Mesendoderm (in vitro differentiated cells): ENCODE measurements around the gene DPM2.

ENCODE experiments used
- DNase-seq: peaks from one replicate; pipeline ENCODE4 v3.0.0; 2013
- H2AK5ac ChIP-seq: 2 replicates; pipeline ENCODE4 v1.6.1; 2013; ENCODE audit warnings: low read length, inconsistent platforms
- H2BK120ac ChIP-seq: 2 replicates; pipeline ENCODE4 v1.6.1; 2013; ENCODE audit warnings: low read depth, mild to moderate bottlenecking, low read length, moderate library complexity, mixed read lengths
- H2BK15ac ChIP-seq: replicated peaks from 2 replicates; pipeline ENCODE4 v1.6.1; 2013; ENCODE audit warnings: low read depth, mild to moderate bottlenecking, moderate library complexity
- H2BK5ac ChIP-seq: 2 replicates; pipeline ENCODE4 v1.6.1; 2013; ENCODE audit warnings: low read length, inconsistent platforms
- H3K18ac ChIP-seq: 2 replicates; pipeline ENCODE4 v1.6.1; 2013; ENCODE audit warnings: mild to moderate bottlenecking, low read length, mixed read lengths
- H3K23ac ChIP-seq: one replicate; pipeline ENCODE4 v1.6.1; 2013; ENCODE audit warnings: low read length
- H3K27ac ChIP-seq: 2 replicates; pipeline ENCODE4 v1.5.1; 2013; ENCODE audit warnings: low read depth, mild to moderate bottlenecking, inconsistent platforms, low read length, moderate library complexity
- H3K27me3 ChIP-seq: 2 replicates; pipeline ENCODE4 v1.6.1; 2013; ENCODE audit warnings: low read length, control low read depth, mild to moderate bottlenecking, inconsistent platforms; ENCODE audit not compliant: insufficient read depth, poor library complexity
- H3K36me3 ChIP-seq: 2 replicates; pipeline ENCODE4 v1.6.1; 2013; ENCODE audit warnings: low read length, inconsistent platforms; ENCODE audit not compliant: control insufficient read depth, insufficient read depth
- H3K4ac ChIP-seq: one replicate; pipeline ENCODE4 v1.6.1; 2013; ENCODE audit warnings: low read depth, mild to moderate bottlenecking, low read length, moderate library complexity
- H3K4me1 ChIP-seq: 2 replicates; pipeline ENCODE4 v1.6.1; 2013; ENCODE audit warnings: low read depth, low read length, inconsistent platforms; ENCODE audit not compliant: control insufficient read depth
- H3K4me2 ChIP-seq: 2 replicates; pipeline ENCODE4 v1.6.1; 2013; ENCODE audit warnings: low read length
- H3K4me3 ChIP-seq: 2 replicates; pipeline ENCODE4 v1.5.1; 2013; ENCODE audit warnings: mild to moderate bottlenecking, low read length
- H3K56ac ChIP-seq: one replicate; pipeline ENCODE4 v1.6.1; 2013; ENCODE audit warnings: low read length
- H3K79me1 ChIP-seq: 2 replicates; pipeline ENCODE4 v1.6.1; 2013; ENCODE audit warnings: low read length, inconsistent platforms
- H3K79me2 ChIP-seq: 2 replicates; pipeline ENCODE4 v1.6.1; 2013; ENCODE audit warnings: mild to moderate bottlenecking, low read length; ENCODE audit not compliant: control insufficient read depth, insufficient read depth
- H3K9ac ChIP-seq: 2 replicates; pipeline ENCODE4 v1.6.1; 2013; ENCODE audit warnings: low read length, inconsistent platforms
- H4K5ac ChIP-seq: one replicate; pipeline ENCODE4 v1.6.1; 2013; ENCODE audit warnings: low read length
- H4K8ac ChIP-seq: one replicate; pipeline ENCODE4 v1.6.1; 2013; ENCODE audit warnings: low read depth, mild to moderate bottlenecking, control low read depth, low read length, moderate library complexity
- WGBS: extraction: QIAGEN DNeasy Blood & Tissue Kit; methylation state at CpG from one replicate; pipeline ENCODE4 v1.1.7; 2013; ENCODE audit warnings: low lambda C conversion rate, missing lambda C conversion rate; ENCODE audit not compliant: insufficient coverage; ENCODE audit errors: extremely low coverage; 5-methylcytosine and 5-hydroxymethylcytosine counted together

Gene DPM2

GRCh38 chr9:127977884-127978647 lies 40.4 kb upstream of the DPM2 start:
- no peak overlapping the region for H3K27ac ChIP-seq
- H2BK120ac ChIP-seq, result no peak overlapping the region
- H3K18ac ChIP-seq, result no peak overlapping the region
- no peak overlapping the region for H3K23ac ChIP-seq
- peak overlapping the region; percentile 37 for H3K4ac ChIP-seq
- H2BK15ac ChIP-seq, result no peak overlapping the region
- H2AK5ac ChIP-seq, result no peak overlapping the region
- no CpG with 5 or more reads among the region's 12 CpGs for WGBS
- H3K4me3 ChIP-seq, result no peak overlapping the region
- no peaks in the 10 kb centered on the region for H3K27me3 ChIP-seq
- H3K4me1 ChIP-seq, result peaks cover 8% of the 10 kb centered on the region
- peak overlapping the region; percentile 52 for H3K9ac ChIP-seq
- H2BK5ac ChIP-seq, result no peak overlapping the region
- peaks cover 65% of the 10 kb centered on the region for H3K79me2 ChIP-seq
- peak overlapping the region; percentile 28 for H3K56ac ChIP-seq
- peak overlapping the region; percentile 40 for H3K4me2 ChIP-seq
- DNase-seq, result peak; percentile 86
- H3K79me1 ChIP-seq, result peaks cover 34% of the 10 kb centered on the region
- no peaks in the 10 kb centered on the region for H3K36me3 ChIP-seq
- H4K5ac ChIP-seq, result no peak overlapping the region
- no peak overlapping the region for H4K8ac ChIP-seq

DNA sequence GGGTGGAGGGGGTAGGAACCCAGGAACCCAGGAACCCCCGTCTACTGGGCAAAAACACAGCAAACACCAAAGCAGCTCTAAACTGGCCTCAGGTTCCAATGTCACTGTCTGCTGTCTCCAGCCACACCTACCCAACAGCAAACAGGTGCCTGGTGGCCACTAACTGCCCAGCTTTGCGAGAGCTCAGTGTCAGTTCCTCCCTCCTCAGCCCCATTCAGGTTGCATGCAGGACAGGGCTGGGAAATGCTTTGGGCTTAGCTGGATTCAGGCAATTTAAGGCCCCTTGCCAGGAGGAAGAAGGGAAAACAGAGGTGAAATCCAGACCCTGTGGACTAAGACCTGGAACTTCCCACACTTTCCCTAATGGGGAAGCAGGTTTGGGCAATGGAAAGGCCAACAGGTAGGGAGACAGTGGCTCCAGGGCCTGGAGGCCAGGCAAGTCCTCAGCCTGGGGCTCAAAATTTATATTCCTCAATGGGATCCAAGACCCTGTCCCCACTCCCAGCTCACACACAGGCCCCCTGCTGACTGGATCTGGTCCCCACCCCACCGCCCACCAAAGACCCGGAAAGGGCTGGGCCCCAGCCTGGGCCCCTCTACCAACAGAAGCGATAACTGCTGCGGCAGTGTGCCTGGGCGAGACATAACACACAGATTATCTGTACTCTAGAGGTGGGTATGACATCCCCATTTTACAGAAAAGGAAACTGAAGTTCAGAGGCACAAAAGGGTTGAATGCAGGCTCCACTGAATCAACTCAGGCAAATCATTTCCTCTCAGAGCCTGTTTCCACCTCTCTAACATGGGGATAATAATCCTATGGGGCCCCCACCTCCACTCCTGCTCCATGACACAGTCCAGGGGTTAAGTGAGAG lies 39.6 kb upstream of the DPM2 start:
- H3K18ac ChIP-seq, result no peak overlapping the region
- no peak overlapping the region for H3K27ac ChIP-seq
- H3K56ac ChIP-seq, result peak overlapping the region; percentile 58
- H3K23ac ChIP-seq, result no peak overlapping the region
- peak overlapping the region; percentile 0 for H3K4me2 ChIP-seq
- H4K5ac ChIP-seq, result no peak overlapping the region
- peaks cover 38% of the 10 kb centered on the region for H3K79me1 ChIP-seq
- H3K27me3 ChIP-seq, result no peaks in the 10 kb centered on the region
- H2AK5ac ChIP-seq, result no peak overlapping the region
- peaks cover 8% of the 10 kb centered on the region for H3K4me1 ChIP-seq
- H3K4ac ChIP-seq, result no peak overlapping the region
- peaks cover 73% of the 10 kb centered on the region for H3K79me2 ChIP-seq
- H3K9ac ChIP-seq, result peak overlapping the region; percentile 52
- DNase-seq, result no peak
- no peak overlapping the region for H2BK15ac ChIP-seq
- H2BK5ac ChIP-seq, result no peak overlapping the region
- no peak overlapping the region for H2BK120ac ChIP-seq
- whole genome bisulfite sequencing, result no CpG with 5 or more reads among the region's 7 CpGs
- H3K36me3 ChIP-seq, result no peaks in the 10 kb centered on the region
- no peak overlapping the region for H4K8ac ChIP-seq
- H3K4me3 ChIP-seq, result no peak overlapping the region

GRCh38 chr9:127976498-127976897 lies 38.8 kb upstream of the DPM2 start:
- no peak overlapping the region for H2BK15ac ChIP-seq
- H4K8ac ChIP-seq, result no peak overlapping the region
- H3K79me2 ChIP-seq, result peaks cover 80% of the 10 kb centered on the region
- H3K4me1 ChIP-seq, result peaks cover 13% of the 10 kb centered on the region
- DNase-seq, result no peak
- H3K4ac ChIP-seq, result no peak overlapping the region
- H3K27ac ChIP-seq, result no peak overlapping the region
- no peaks in the 10 kb centered on the region for H3K36me3 ChIP-seq
- no peak overlapping the region for H3K4me3 ChIP-seq
- no peak overlapping the region for H3K56ac ChIP-seq
- no peak overlapping the region for H3K18ac ChIP-seq
- H4K5ac ChIP-seq, result no peak overlapping the region
- H3K27me3 ChIP-seq, result no peaks in the 10 kb centered on the region
- H2AK5ac ChIP-seq, result no peak overlapping the region
- H3K79me1 ChIP-seq, result peaks cover 44% of the 10 kb centered on the region
- no peak overlapping the region for H3K23ac ChIP-seq
- WGBS, result no CpG with 5 or more reads among the region's 6 CpGs
- no peak overlapping the region for H3K9ac ChIP-seq
- no peak overlapping the region for H2BK120ac ChIP-seq
- H2BK5ac ChIP-seq, result no peak overlapping the region
- H3K4me2 ChIP-seq, result no peak overlapping the region

- H3K27ac ChIP-seq, result no peak overlapping the region
- peaks cover 45% of the 10 kb centered on the region for H3K79me1 ChIP-seq
- no peak overlapping the region for H3K23ac ChIP-seq
- H3K4ac ChIP-seq, result no peak overlapping the region
- no peak overlapping the region for H4K8ac ChIP-seq
- no peak overlapping the region for H3K4me2 ChIP-seq
- peaks cover 11% of the 10 kb centered on the region for H3K4me1 ChIP-seq
- no peak overlapping the region for H2AK5ac ChIP-seq
- H3K27me3 ChIP-seq, result no peaks in the 10 kb centered on the region
- no peak overlapping the region for H2BK15ac ChIP-seq
- H4K5ac ChIP-seq, result no peak overlapping the region
- no CpG with 5 or more reads among the region's 10 CpGs for WGBS
- no peak overlapping the region for H3K18ac ChIP-seq
- no peak overlapping the region for H3K9ac ChIP-seq
- peaks cover 87% of the 10 kb centered on the region for H3K79me2 ChIP-seq
- no peaks in the 10 kb centered on the region for H3K36me3 ChIP-seq
- no peak for DNase-seq
- H3K56ac ChIP-seq, result no peak overlapping the region
- H3K4me3 ChIP-seq, result no peak overlapping the region
- H2BK120ac ChIP-seq, result no peak overlapping the region
- H2BK5ac ChIP-seq, result no peak overlapping the region
These were observed 38.0 kb upstream of the DPM2 start for GRCh38 chr9:127975376-127976315.

- Histone ChIP-seq H2BK120ac (no peak overlapping the region), H3K18ac (no peak overlapping the region), H3K4ac (no peak overlapping the region), H2AK5ac (no peak overlapping the region), H2BK5ac (no peak overlapping the region), H3K23ac (no peak overlapping the region), H3K36me3 (no peaks in the 10 kb centered on the region), H3K79me2 (peaks cover 89% of the 10 kb centered on the region), H3K4me3 (no peak overlapping the region), H4K8ac (no peak overlapping the region), H2BK15ac (no peak overlapping the region), H3K4me1 (peaks cover 11% of the 10 kb centered on the region), H3K79me1 (peaks cover 48% of the 10 kb centered on the region), H3K9ac (no peak overlapping the region), H3K56ac (no peak overlapping the region), H3K27ac (no peak overlapping the region), H4K5ac (no peak overlapping the region), H3K27me3 (no peaks in the 10 kb centered on the region), H3K4me2 (no peak overlapping the region)
- peak; percentile 29 for DNase-seq
- WGBS, result no CpG with 5 or more reads among the region's 10 CpGs
These were observed 37.2 kb upstream of the DPM2 start for GRCh38 chr9:127974769-127975261.
